ENCODE data around the gene FANCD2.
"Not testable (repeated sequence)": the region's sequence is repeated elsewhere in the genome, so short reads cannot be mapped to it uniquely, and the experiment has no call there.

Gene FANCD2

DNA sequence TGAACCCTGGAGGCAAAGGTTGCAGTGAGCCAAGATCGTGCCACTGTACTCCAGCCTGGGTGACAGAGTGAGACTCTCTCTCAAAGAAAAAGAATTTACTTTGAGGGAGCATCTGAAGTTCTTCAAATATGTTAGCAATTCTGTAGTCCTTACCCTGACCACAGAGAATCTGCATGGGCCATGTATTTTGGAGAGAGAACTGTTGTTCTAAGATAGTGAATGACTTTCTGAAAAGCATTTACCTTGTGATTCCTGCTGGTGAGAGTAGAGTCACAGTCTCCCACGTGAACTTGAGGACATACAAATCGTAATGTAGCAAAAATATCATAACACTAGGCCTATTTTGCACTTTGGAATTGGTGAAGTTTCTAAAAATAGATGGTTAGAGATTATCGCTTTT, 93.1 kb downstream of the FANCD2 start:
- H3K36me3 ChIP-seq (ENCODE audit: low read depth): peaks cover 40% of the 10 kb centered on the region
- no peak overlapping the region for H3K4me3 ChIP-seq (ENCODE audit: severe bottlenecking)
- no peaks in the 10 kb centered on the region for H3K27me3 ChIP-seq (ENCODE audit: insufficient read depth, poor library complexity, severe bottlenecking)
- no peaks in the 10 kb centered on the region for H3K9me3 ChIP-seq (ENCODE audit: severe bottlenecking)
- H3K4me1 ChIP-seq (ENCODE audit: insufficient read depth, poor library complexity, severe bottlenecking): peaks cover 5% of the 10 kb centered on the region
- DNase-seq (ENCODE audit: low spot score): no peak
- no peak for ATAC-seq (ENCODE audit: low read depth)
- TF ChIP-seq, protein P1, sequence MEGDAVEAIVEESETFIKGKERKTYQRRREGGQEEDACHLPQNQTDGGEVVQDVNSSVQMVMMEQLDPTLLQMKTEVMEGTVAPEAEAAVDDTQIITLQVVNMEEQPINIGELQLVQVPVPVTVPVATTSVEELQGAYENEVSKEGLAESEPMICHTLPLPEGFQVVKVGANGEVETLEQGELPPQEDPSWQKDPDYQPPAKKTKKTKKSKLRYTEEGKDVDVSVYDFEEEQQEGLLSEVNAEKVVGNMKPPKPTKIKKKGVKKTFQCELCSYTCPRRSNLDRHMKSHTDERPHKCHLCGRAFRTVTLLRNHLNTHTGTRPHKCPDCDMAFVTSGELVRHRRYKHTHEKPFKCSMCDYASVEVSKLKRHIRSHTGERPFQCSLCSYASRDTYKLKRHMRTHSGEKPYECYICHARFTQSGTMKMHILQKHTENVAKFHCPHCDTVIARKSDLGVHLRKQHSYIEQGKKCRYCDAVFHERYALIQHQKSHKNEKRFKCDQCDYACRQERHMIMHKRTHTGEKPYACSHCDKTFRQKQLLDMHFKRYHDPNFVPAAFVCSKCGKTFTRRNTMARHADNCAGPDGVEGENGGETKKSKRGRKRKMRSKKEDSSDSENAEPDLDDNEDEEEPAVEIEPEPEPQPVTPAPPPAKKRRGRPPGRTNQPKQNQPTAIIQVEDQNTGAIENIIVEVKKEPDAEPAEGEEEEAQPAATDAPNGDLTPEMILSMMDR (IDR thresholded peaks at IDR 0.05; ENCODE audit: poor library complexity, severe bottlenecking): no peak
- no peak overlapping the region for H3K27ac ChIP-seq (ENCODE audit: poor library complexity, severe bottlenecking)

GRCh38 chr3:10121064-10121463, 94.8 kb downstream of the FANCD2 start:
- TF ChIP-seq, protein P1 (IDR thresholded peaks at IDR 0.05; ENCODE audit: poor library complexity, severe bottlenecking): no peak
- peaks cover 5% of the 10 kb centered on the region for H3K4me1 ChIP-seq (ENCODE audit: insufficient read depth, poor library complexity, severe bottlenecking)

DNA sequence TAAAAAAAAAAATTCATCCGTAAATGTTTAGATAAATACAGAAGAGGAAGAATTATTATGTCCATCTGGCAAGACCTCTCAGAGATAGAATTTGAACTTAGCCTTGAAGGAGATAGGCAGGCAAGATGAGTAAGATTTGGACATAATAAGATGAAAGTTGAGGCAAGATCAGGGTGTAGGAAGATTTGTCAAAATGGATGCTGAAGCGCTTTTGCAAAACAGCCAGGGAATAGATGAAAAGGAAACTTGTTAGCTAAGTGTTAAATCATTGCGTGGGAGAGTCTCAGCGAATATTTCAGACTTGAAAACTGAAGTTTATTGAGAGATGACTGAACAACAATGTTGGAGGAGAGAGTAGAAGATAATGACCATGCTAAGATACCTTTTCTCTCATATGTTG, 96.5 kb downstream of the FANCD2 start:
- Histone ChIP-seq H3K9me3 (ENCODE audit: severe bottlenecking) (no peaks in the 10 kb centered on the region), H3K4me1 (ENCODE audit: insufficient read depth, poor library complexity, severe bottlenecking) (no peaks in the 10 kb centered on the region), H3K27me3 (ENCODE audit: insufficient read depth, poor library complexity, severe bottlenecking) (no peaks in the 10 kb centered on the region), H3K4me3 (ENCODE audit: severe bottlenecking) (no peak overlapping the region), H3K36me3 (ENCODE audit: low read depth) (peaks cover 72% of the 10 kb centered on the region), H3K27ac (ENCODE audit: poor library complexity, severe bottlenecking) (no peak overlapping the region)
- DNase-seq (ENCODE audit: low spot score) (no peak), ATAC-seq (ENCODE audit: low read depth) (no peak)
- TF ChIP-seq, protein P1 (IDR thresholded peaks at IDR 0.05; ENCODE audit: poor library complexity, severe bottlenecking): no peak

More at GRCh38 chr3:10121064-10121463, 94.8 kb downstream of the FANCD2 start:
- ATAC-seq (ENCODE audit: low read depth): no peak
- no peak overlapping the region for H3K4me3 ChIP-seq (ENCODE audit: severe bottlenecking)
- H3K36me3 ChIP-seq (ENCODE audit: low read depth): peaks cover 57% of the 10 kb centered on the region
- H3K9me3 ChIP-seq (ENCODE audit: severe bottlenecking): no peaks in the 10 kb centered on the region
- DNase-seq (ENCODE audit: low spot score): no peak
- H3K27me3 ChIP-seq (ENCODE audit: insufficient read depth, poor library complexity, severe bottlenecking): no peaks in the 10 kb centered on the region
- no peak overlapping the region for H3K27ac ChIP-seq (ENCODE audit: poor library complexity, severe bottlenecking)

- not testable (repeated sequence) for DNase-seq (ENCODE audit: low spot score); H3K4me1 ChIP-seq (ENCODE audit: insufficient read depth, poor library complexity, severe bottlenecking); H3K4me3 ChIP-seq (ENCODE audit: severe bottlenecking); H3K27me3 ChIP-seq (ENCODE audit: insufficient read depth, poor library complexity, severe bottlenecking); H3K27ac ChIP-seq (ENCODE audit: poor library complexity, severe bottlenecking); H3K36me3 ChIP-seq (ENCODE audit: low read depth); H3K9me3 ChIP-seq (ENCODE audit: severe bottlenecking); ATAC-seq (ENCODE audit: low read depth)
Measured at GRCh38 chr3:10135872-10136271, 109.6 kb downstream of the FANCD2 start.

- no peak for ATAC-seq (ENCODE audit: low read depth)
- no peak overlapping the region for H3K4me3 ChIP-seq (ENCODE audit: severe bottlenecking)
- no peaks in the 10 kb centered on the region for H3K27me3 ChIP-seq (ENCODE audit: insufficient read depth, poor library complexity, severe bottlenecking)
- H3K36me3 ChIP-seq (ENCODE audit: low read depth): no peaks in the 10 kb centered on the region
- no peaks in the 10 kb centered on the region for H3K4me1 ChIP-seq (ENCODE audit: insufficient read depth, poor library complexity, severe bottlenecking)
- no peak for DNase-seq (ENCODE audit: low spot score)
- H3K27ac ChIP-seq (ENCODE audit: poor library complexity, severe bottlenecking): no peak overlapping the region
- TF ChIP-seq, protein P1 (IDR thresholded peaks at IDR 0.05; ENCODE audit: poor library complexity, severe bottlenecking): no peak
- no peaks in the 10 kb centered on the region for H3K9me3 ChIP-seq (ENCODE audit: severe bottlenecking)
Measured at GRCh38 chr3:10136426-10137005, 110.3 kb downstream of the FANCD2 start.
